K562 (cell line): Measurements from ENCODE around the gene MALRD1. TPM values are rescaled to one million over a fixed set of nuclear protein-coding genes. Genes with fewer than 3 reads are reported as not detected.

Experiments used
- ATAC-seq: fragments of 200-7000 bp; cut with Tn5 transposase; 3 replicates; pipeline ENCODE4 v1.9.1; 2020; ENCODE audit warnings: moderate library complexity
- BruUV-seq: library from RNA; stranded (reverse); fragments of 400-500 nt; replicated peaks from 2 replicates; lab custom pipeline; 2021; lab: Mats Ljungman, UMichigan
- CTCF ChIA-PET: fragments of 300-600 bp; formaldehyde crosslinking; extraction: SDS; loops from one replicate; lab custom pipeline; 2021; ENCODE audit warnings: low intra/inter-chr PET ratio; lab: Yijun Ruan, JAX
- POLR2A ChIA-PET: fragments of 300-600, 350-650 bp; sonication (Branson Sonifier 250); formaldehyde crosslinking; extraction: SDS; loops from one replicate; lab custom pipeline; 2021; ENCODE audit warnings: antibody characterized with exemption, inconsistent platforms; lab: Yijun Ruan, JAX
- DNase-seq, 4 experiments: peaks; one replicate each; pipeline versions ENCODE4 v3.0.0 to v3.0.0-alpha.2; 2011 to 2018; ENCODE audit warnings: low spot score in 3 of 4, mixed read lengths in 3 of 4; ENCODE audit errors: extremely low read depth in 1 of 4
- FAIRE-seq: peaks from 2 replicates; lab custom pipeline; 2011; peaks lifted over from hg19 to GRCh38; lab: Jason Lieb, UNC
- H2AFZ ChIP-seq: 2 replicates; pipeline ENCODE4 v1.6.0; 2011; ENCODE audit warnings: low read depth, low read length, control low read depth, inconsistent platforms
- H3K27ac ChIP-seq: fragments of 200-600 bp; 3 replicates; pipeline ENCODE4 v1.8.0; 2011; ENCODE audit warnings: low read depth, mild to moderate bottlenecking, control low read depth, inconsistent platforms, low read length, moderate library complexity, mixed read lengths; ENCODE audit errors: extremely low read depth
- H3K27me3 ChIP-seq, 2 experiments: fragments of 300-600 bp in 1 of 2; 2 replicates in 1 of 2; 3 replicates in 1 of 2; pipeline versions ENCODE4 v1.6.0 to v1.8.0; 2011; ENCODE audit warnings: inconsistent platforms in 2 of 2, low read length in 2 of 2, mild to moderate bottlenecking in 1 of 2, mixed read lengths in 1 of 2, moderate library complexity in 1 of 2; ENCODE audit not compliant: control insufficient read depth in 2 of 2, insufficient read depth in 2 of 2
- H3K36me3 ChIP-seq: fragments of 300-600 bp; 3 replicates; pipeline ENCODE4 v1.8.0; 2011; ENCODE audit warnings: mild to moderate bottlenecking, low read length, inconsistent platforms; ENCODE audit not compliant: control insufficient read depth, insufficient read depth
- H3K4me1 ChIP-seq, 2 experiments: fragments of 200-600 bp in 1 of 2; replicated peaks in 1 of 2; 2 replicates in 1 of 2; 3 replicates in 1 of 2; pipeline versions ENCODE4 v1.5.1 to v1.8.0; 2011; ENCODE audit warnings: inconsistent platforms in 2 of 2, low read length in 2 of 2, mild to moderate bottlenecking in 1 of 2, mixed read lengths in 1 of 2, moderate library complexity in 1 of 2; ENCODE audit not compliant: control insufficient read depth in 2 of 2, insufficient read depth in 2 of 2
- H3K4me2 ChIP-seq: 2 replicates; pipeline ENCODE4 v1.6.1; 2011; ENCODE audit warnings: low read length, control low read depth, inconsistent platforms, mixed read lengths; ENCODE audit not compliant: insufficient read depth
- H3K4me3 ChIP-seq: fragments of 200-600 bp; sonication (generic), shearing (Covaris generic); 2 replicates; pipeline ENCODE4 v1.5.1; 2016; ENCODE audit warnings: control low read depth, inconsistent platforms
- H3K79me2 ChIP-seq: fragments of 200-600 bp; 3 replicates; pipeline ENCODE4 v1.8.0; 2011; ENCODE audit warnings: low read length, inconsistent platforms; ENCODE audit not compliant: control insufficient read depth, insufficient read depth
- H3K9ac ChIP-seq, 2 experiments: 2 replicates each; pipeline versions ENCODE4 v1.6.0 to v1.6.1; 2011; ENCODE audit warnings: low read depth in 2 of 2, low read length in 2 of 2, control low read depth in 1 of 2, inconsistent platforms in 1 of 2, mild to moderate bottlenecking in 1 of 2, mixed read lengths in 1 of 2; ENCODE audit not compliant: insufficient read depth in 1 of 2
- H3K9me1 ChIP-seq: one replicate; pipeline ENCODE4 v1.6.0; 2011; ENCODE audit warnings: inconsistent platforms, mild to moderate bottlenecking, low read length, moderate library complexity; ENCODE audit not compliant: control insufficient read depth, insufficient read depth
- H3K9me3 ChIP-seq: replicated peaks from 2 replicates; pipeline ENCODE4 v1.5.1; 2011; ENCODE audit warnings: low read depth, low read length, inconsistent platforms; ENCODE audit not compliant: control insufficient read depth, insufficient read depth
- H4K20me1 ChIP-seq: replicated peaks from 2 replicates; pipeline ENCODE4 v1.6.1; 2011; ENCODE audit warnings: low read length, inconsistent platforms, mixed read lengths; ENCODE audit not compliant: control insufficient read depth, insufficient read depth
- CREBBP ChIP-seq: IDR thresholded peaks from one replicate; pipeline ENCODE4 v1.6.1; 2012; ENCODE audit warnings: low read depth, mild to moderate bottlenecking, control low read depth, inconsistent platforms, low read length
- CREM ChIP-seq: IDR thresholded peaks from 2 replicates; pipeline ENCODE4 v1.6.1; 2014; ENCODE audit warnings: antibody characterized with exemption, low read depth
- DMBX1 ChIP-seq: fragments of 250-450 bp; sonication (Bioruptor Pico); IDR thresholded peaks from 2 replicates; pipeline ENCODE4 v1.8.0; 2022; ENCODE audit warnings: inconsistent platforms, mild to moderate bottlenecking, moderate library complexity, borderline replicate concordance
- E2F6 ChIP-seq, 2 experiments: IDR thresholded peaks; 2 replicates each; pipeline ENCODE4 v1.6.1; 2011; ENCODE audit warnings: borderline replicate concordance in 1 of 2, control low read depth in 1 of 2, low read depth in 1 of 2, low read length in 1 of 2, mild to moderate bottlenecking in 1 of 2, mixed read lengths in 1 of 2, moderate library complexity in 1 of 2; ENCODE audit not compliant: insufficient read depth in 1 of 2, insufficient read length in 1 of 2, poor library complexity in 1 of 2, severe bottlenecking in 1 of 2; ENCODE audit errors: extremely low read depth in 1 of 2
- FOS ChIP-seq: IDR thresholded peaks from 3 replicates; pipeline ENCODE4 v1.6.1; 2011; ENCODE audit not compliant: insufficient read length; ENCODE audit errors: extremely low read depth
- FOXM1 ChIP-seq, 2 experiments: fragments of 450-650 bp in 1 of 2; sonication (generic) in 1 of 2; formaldehyde crosslinking in 1 of 2; IDR thresholded peaks; 2 replicates each; pipeline versions ENCODE4 v1.6.1 to v1.9.0; 2017 to 2022; ENCODE audit warnings: low read depth in 2 of 2, mild to moderate bottlenecking in 2 of 2, missing genetic modification reagents in 1 of 2, moderate library complexity in 1 of 2
- KAT8 ChIP-seq: fragments of 450-650 bp; IDR thresholded peaks from 2 replicates; pipeline ENCODE4 v1.6.1; 2016; ENCODE audit warnings: low read depth, mild to moderate bottlenecking
- MITF ChIP-seq: IDR thresholded peaks from 2 replicates; pipeline ENCODE4 v1.6.1; 2014; ENCODE audit warnings: antibody characterized with exemption
- MTA2 ChIP-seq: fragments of 450-650 bp; IDR thresholded peaks from 2 replicates; pipeline ENCODE4 v1.6.1; 2016; ENCODE audit warnings: low read depth
- NFE2 ChIP-seq: IDR thresholded peaks from 2 replicates; pipeline ENCODE4 v1.6.1; 2014; ENCODE audit warnings: antibody characterized with exemption, low read depth
- PHB2 ChIP-seq: fragments of 450-650 bp; IDR thresholded peaks from 2 replicates; pipeline ENCODE4 v1.6.1; 2017; ENCODE audit warnings: low read depth
- SMAD1 ChIP-seq: fragments of 150-350 bp; IDR thresholded peaks from 2 replicates; pipeline ENCODE4 v1.6.1; 2014; ENCODE audit warnings: low read length, low read depth; ENCODE audit not compliant: partially characterized antibody
- ZKSCAN1 ChIP-seq: fragments of 150-350 bp; IDR thresholded peaks from 2 replicates; pipeline ENCODE4 v1.6.1; 2016; ENCODE audit warnings: low read depth, low read length
- ZNF175 ChIP-seq: fragments of 200-800 bp; sonication (Bioruptor generic); IDR thresholded peaks from 2 replicates; pipeline ENCODE4 v1.6.1; 2016; ENCODE audit warnings: low read depth, mild to moderate bottlenecking, missing genetic modification characterization, missing compliant biosample characterization
- ZNF3 ChIP-seq: fragments of 250-450 bp; sonication (Bioruptor Pico); IDR thresholded peaks from 2 replicates; pipeline ENCODE4 v1.5.0; 2021; ENCODE audit warnings: mild to moderate bottlenecking, moderate library complexity
- ZNF444 ChIP-seq: fragments of 250-450 bp; sonication (Bioruptor Pico); IDR thresholded peaks from 2 replicates; pipeline ENCODE4 v1.4.0; 2020; ENCODE audit warnings: mild to moderate bottlenecking, moderate library complexity
- ZSCAN32 ChIP-seq: fragments of 450-650 bp; formaldehyde crosslinking; IDR thresholded peaks from 2 replicates; pipeline ENCODE4 v1.4.0; 2020; ENCODE audit warnings: mild to moderate bottlenecking, moderate library complexity
- WGBS: fragments of 100-300 bp; shearing (Covaris generic); methylation state at CpG from one replicate; pipeline ENCODE4 v1.1.6; 2016; ENCODE audit warnings: low coverage, mixed read lengths; ENCODE audit not compliant: insufficient coverage; ENCODE audit errors: missing lambda C conversion rate; 5-methylcytosine and 5-hydroxymethylcytosine counted together
- in situ Hi-C: fragments of 300-500 bp; cut with MboI; formaldehyde crosslinking; loops from 4 replicates; pipeline ENCODE4 v1.15.0; 2018; ENCODE audit warnings: inconsistent platforms, mixed read lengths
- intact Hi-C: fragments of 100-400 bp; cut with micrococcal nuclease; formaldehyde crosslinking; loops from 2 replicates; pipeline ENCODE4 v1.14.2; 2022
- polyA plus RNA-seq, 8 experiments: library from polyadenylated mRNA; depleted of rRNA in 4 of 8; stranded (reverse) in 5 of 8; unstranded in 3 of 8; fragments of >200 nt; fragmentation: Nextera tagmentation in 2 of 8; fragmentation: Illumina TruSeq in 1 of 8; extraction: Ambion mirVana in 2 of 8; extraction: Trizol in 1 of 8; gene quantifications; 2 replicates each; pipeline versions ENCODE4 v1.2.1 to v1.2.3, GENCODE V29; 2011 to 2014; ENCODE audit warnings: inconsistent platforms in 1 of 8, missing spikeins in 1 of 8
- total RNA-seq, 7 experiments: library from RNA; depleted of rRNA in 6 of 7; stranded (reverse); fragments of >200 nt in 6 of 7; fragmentation: Illumina TruSeq in 2 of 7; extraction: Trizol in 2 of 7; gene quantifications; 2 replicates each; pipeline versions ENCODE4 v1.2.1 to v1.2.3, GENCODE V29; 2011 to 2021; ENCODE audit warnings: low replicate concordance in 1 of 7

The MALRD1 gene
- total and polyA plus RNA-seq, 9 of the 15 experiments (the other 6 are each of a cell fraction or from before 2014, with no cell fraction given), result not detected

GRCh38 chr10:19294233-19294632 is 245.6 kb downstream of the MALRD1 start:
- DNase-seq (no peak), FAIRE-seq (no peak), ATAC-seq (no peak)
- no peaks in the 10 kb centered on the region for H3K79me2 ChIP-seq
- no peak overlapping the region for H3K4me2 ChIP-seq
- no peak overlapping the region for H2AFZ ChIP-seq
- in situ Hi-C loops, result no loop called here
- no peaks in the 10 kb centered on the region for H4K20me1 ChIP-seq
- CTCF ChIA-PET, result no interaction called here
- no peaks in the 10 kb centered on the region for H3K9me1 ChIP-seq
- no peaks in the 10 kb centered on the region; the same call in 1 of the 2 replicates for H3K9me3 ChIP-seq
- intact Hi-C loops, result no loop called here
- no peak overlapping the region for H3K9ac ChIP-seq
- H3K27ac ChIP-seq, result no peak overlapping the region
- no TSS peak for BruUV-seq
- no peaks in the 10 kb centered on the region for H3K36me3 ChIP-seq
- TF ChIP-seq DMBX1, result no peak
- TF ChIP-seq FOXM1 (IDR thresholded peaks at IDR 0.05; ENCODE audit: low read depth), result no peak
- TF ChIP-seq FOXM1 (CRISPR knock-in tag; IDR thresholded peaks at IDR 0.05; ENCODE audit: low read depth), result no peak
- TF ChIP-seq MTA2, result no peak
- TF ChIP-seq ZNF3 (CRISPR knock-in tag), result no peak
- TF ChIP-seq NFE2, result no peak
- no peak for TF ChIP-seq KAT8
- TF ChIP-seq ZKSCAN1, result no peak
- no peak for TF ChIP-seq PHB2
- no peak for TF ChIP-seq SMAD1
- no peak for TF ChIP-seq CREBBP
- TF ChIP-seq MITF, result no peak
- TF ChIP-seq ZSCAN32, result no peak
- no peak for TF ChIP-seq ZNF444 (CRISPR knock-in tag)
- no peak for TF ChIP-seq E2F6 (IDR thresholded peaks at IDR 0.05; ENCODE audit: borderline replicate concordance in 1 of 2, extremely low read depth in 1 of 2, insufficient read depth in 1 of 2, insufficient read length in 1 of 2, low read depth in 1 of 2, low read length in 1 of 2, poor library complexity in 1 of 2, severe bottlenecking in 1 of 2)
- no peak for TF ChIP-seq CREM
- no peak for TF ChIP-seq FOS
- no peak for TF ChIP-seq ZNF175 (CRISPR knock-in tag)
- TF ChIP-seq, all 486 proteins: peak for 0
- no peak overlapping the region for H3K4me3 ChIP-seq
- WGBS, result 0% methylated on average over 2 of the region's 2 CpGs
- H3K4me1 ChIP-seq, result no peaks in the 10 kb centered on the region
- no peaks in the 10 kb centered on the region for H3K27me3 ChIP-seq
- POLR2A ChIA-PET, result no interaction called here
